Measurements from ENCODE around the gene LARP6. TPM values are rescaled to one million over a fixed set of nuclear protein-coding genes. Genes with fewer than 3 reads are reported as not detected.
"Not testable (repeated sequence)": the region's sequence is repeated elsewhere in the genome, so short reads cannot be mapped to it uniquely, and the experiment has no call there.

Gene LARP6
- total RNA-seq, 4 donors from 2014 or later: 0.35 to 23.9 (median 6.0) TPM

- no peaks in the 10 kb centered on the region for H3K36me3 ChIP-seq
- H3K9me3 ChIP-seq: no peaks in the 10 kb centered on the region
- no peak overlapping the region for H3K27ac ChIP-seq
- TF ChIP-seq POLR2A (IDR thresholded peaks at IDR 0.05) (no peak), CTCF (IDR thresholded peaks at IDR 0.05) (no peak)
- no peak for DNase-seq
- no peaks in the 10 kb centered on the region for H3K27me3 ChIP-seq
- no peak overlapping the region for H3K4me3 ChIP-seq
- H3K4me1 ChIP-seq: peaks cover 0 to 13% (median 0%) of the 10 kb centered on the region in 4 donors
Measured at GRCh38 chr15:70873232-70874054, 19.5 kb upstream of the LARP6 start.

GRCh38 chr15:70871490-70871889 lies 17.5 kb upstream of the LARP6 start:
- peaks cover 0 to 18% (median 0%) of the 10 kb centered on the region in 4 donors for H3K4me1 ChIP-seq
- not testable (repeated sequence) for H3K36me3 ChIP-seq, H3K4me3 ChIP-seq, H3K9me3 ChIP-seq, DNase-seq, H3K27me3 ChIP-seq, H3K27ac ChIP-seq

- Histone ChIP-seq H3K4me3 (no peak overlapping the region), H3K4me1 (peaks cover 0 to 18% (median 0%) of the 10 kb centered on the region in 4 donors), H3K27ac (no peak overlapping the region), H3K36me3 (no peaks in the 10 kb centered on the region), H3K9me3 (no peaks in the 10 kb centered on the region), H3K27me3 (no peaks in the 10 kb centered on the region)
- no peak for TF ChIP-seq CTCF (IDR thresholded peaks at IDR 0.05)
- no peak for TF ChIP-seq POLR2A (IDR thresholded peaks at IDR 0.05)
- DNase-seq: no peak
Measured at GRCh38 chr15:70870051-70870450, 16.1 kb upstream of the LARP6 start.

- Histone ChIP-seq H3K27ac (no peak overlapping the region), H3K4me3 (no peak overlapping the region), H3K9me3 (no peaks in the 10 kb centered on the region), H3K27me3 (no peaks in the 10 kb centered on the region), H3K36me3 (no peaks in the 10 kb centered on the region), H3K4me1 (peaks cover 0 to 18% (median 0%) of the 10 kb centered on the region in 4 donors)
- no peak for DNase-seq
- no peak for TF ChIP-seq CTCF (IDR thresholded peaks at IDR 0.05)
- TF ChIP-seq POLR2A (IDR thresholded peaks at IDR 0.05): no peak
Measured at GRCh38 chr15:70869346-70869745, 15.4 kb upstream of the LARP6 start.

- Histone ChIP-seq H3K4me3 (no peak overlapping the region), H3K27ac (peak overlapping the region in 2 of 4 donors; percentile 27 to 50), H3K27me3 (no peaks in the 10 kb centered on the region), H3K36me3 (no peaks in the 10 kb centered on the region), H3K9me3 (no peaks in the 10 kb centered on the region), H3K4me1 (peaks cover 0 to 18% (median 0%) of the 10 kb centered on the region in 4 donors)
- TF ChIP-seq POLR2A (IDR thresholded peaks at IDR 0.05) (no peak), CTCF (IDR thresholded peaks at IDR 0.05) (no peak)
- DNase-seq: no peak
Measured at GRCh38 chr15:70867911-70868467, 14.0 kb upstream of the LARP6 start.

GRCh38 chr15:70866982-70867641 lies 13.2 kb upstream of the LARP6 start:
- no peaks in the 10 kb centered on the region for H3K9me3 ChIP-seq
- H3K4me3 ChIP-seq: no peak overlapping the region
- peaks cover 0 to 18% (median 0%) of the 10 kb centered on the region in 4 donors for H3K4me1 ChIP-seq
- H3K36me3 ChIP-seq: no peaks in the 10 kb centered on the region
- H3K27me3 ChIP-seq: no peaks in the 10 kb centered on the region
- TF ChIP-seq POLR2A (IDR thresholded peaks at IDR 0.05): no peak
- TF ChIP-seq CTCF (IDR thresholded peaks at IDR 0.05): no peak
- H3K27ac ChIP-seq: peak overlapping the region in 2 of 4 donors; percentile 27 to 37
- DNase-seq: no peak
